Stimulated activated CD8-positive, alpha-beta memory T cell treated with anti-CD3 and anti-CD28 coated beads, Interleukin-15, amount 100 ng/mL, for 24 hours (primary cell): ENCODE measurements around the gene BRINP2.

Source experiments
- DNase-seq: peaks from one replicate; pipeline ENCODE4 v3.0.0-alpha.2; 2020; ENCODE audit warnings: low read depth

BRINP2 gene

GRCh38 chr1:177219554-177220458, 49.0 kb downstream of the BRINP2 start:
- DNase-seq, result no peak

- DNase-seq, result no peak
Measured at GRCh38 chr1:177223359-177223758, 52.6 kb downstream of the BRINP2 start.

GRCh38 chr1:177227978-177228692, 57.4 kb downstream of the BRINP2 start:
- DNase-seq, result no peak

- no peak for DNase-seq
Measured at GRCh38 chr1:177228693-177229065, 57.9 kb downstream of the BRINP2 start.

GRCh38 chr1:177229781-177230180, 59.0 kb downstream of the BRINP2 start:
- no peak for DNase-seq

GRCh38 chr1:177230228-177231016, 59.7 kb downstream of the BRINP2 start:
- DNase-seq, result no peak

GRCh38 chr1:177235350-177235749, 64.6 kb downstream of the BRINP2 start:
- DNase-seq, result no peak

- DNase-seq, result no peak
Measured at GRCh38 chr1:177236962-177237361, 66.2 kb downstream of the BRINP2 start.

GRCh38 chr1:177238967-177239366, 68.2 kb downstream of the BRINP2 start:
- no peak for DNase-seq

- DNase-seq, result no peak
Measured at GRCh38 chr1:177239792-177240191, 69.0 kb downstream of the BRINP2 start.

- no peak for DNase-seq
Measured at GRCh38 chr1:177243773-177244172, 73.0 kb downstream of the BRINP2 start.

GRCh38 chr1:177246710-177247580, 76.2 kb downstream of the BRINP2 start:
- DNase-seq, result no peak

- DNase-seq, result no peak
Measured at GRCh38 chr1:177247623-177248176, 76.9 kb downstream of the BRINP2 start.

- DNase-seq, result no peak
Measured at GRCh38 chr1:177248258-177248657, 77.5 kb downstream of the BRINP2 start.

- no peak for DNase-seq
Measured at GRCh38 chr1:177249231-177249630, 78.5 kb downstream of the BRINP2 start.

GRCh38 chr1:177252877-177253276, 82.1 kb downstream of the BRINP2 start:
- DNase-seq, result no peak

GRCh38 chr1:177255411-177255810, 84.7 kb downstream of the BRINP2 start:
- no peak for DNase-seq

- DNase-seq, result no peak
Measured at GRCh38 chr1:177256153-177257075, 85.7 kb downstream of the BRINP2 start.

GRCh38 chr1:177257128-177257527, 86.4 kb downstream of the BRINP2 start:
- no peak for DNase-seq

- DNase-seq, result no peak
Measured at GRCh38 chr1:177257576-177257975, 86.8 kb downstream of the BRINP2 start.
